Activated T-helper 9 cell treated with anti-CD3 and anti-CD28 coated beads, Interleukin-2, amount 50 U/mL, for 16 hours (primary cell): ENCODE results near the gene MYPOP.
A peak's percentile ranks its signal among the peaks of the same experiment; 100 is the strongest.

Experiments
- DNase-seq: peaks from one replicate; pipeline ENCODE4 v3.0.0-alpha.2; 2020; ENCODE audit warnings: low read depth

MYPOP gene

DNA sequence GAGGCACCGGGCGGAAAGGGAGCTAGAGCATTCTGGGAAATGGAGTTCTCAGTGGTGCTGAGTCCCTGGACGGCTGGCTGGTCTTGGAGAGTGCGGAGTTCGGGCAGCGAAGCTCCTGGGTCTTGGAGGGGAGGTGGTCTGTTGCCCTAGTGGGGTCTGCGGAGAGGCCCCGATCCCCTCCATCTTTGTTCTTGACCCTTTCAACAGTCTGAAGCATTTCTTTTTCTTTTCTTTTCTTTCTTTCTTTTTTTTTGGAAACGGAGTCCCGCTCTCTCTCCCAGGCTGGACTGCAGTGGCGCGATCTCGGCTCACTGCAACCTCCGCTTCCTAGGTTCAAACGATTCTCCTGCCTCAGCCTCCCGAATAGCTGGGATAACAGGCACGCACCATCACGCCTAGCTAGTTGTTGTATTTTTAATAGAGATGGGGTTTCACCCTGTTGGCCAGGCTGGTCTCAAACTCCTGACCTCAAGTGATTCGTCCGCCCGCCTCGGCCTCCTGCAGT lies 39.0 kb downstream of the MYPOP start:
- DNase-seq: no peak

- DNase-seq: peak; percentile 98
Observed at GRCh38 chr19:45862564-45863334, 39.7 kb downstream of the MYPOP start, which contains the start of gene SYMPK. Gene SYMPK, minus strand, starts transcription at chr19:45863147. Its CDS starts 8,652 bp downstream, at chr19:45854495.

GRCh38 chr19:45862271-45862563 lies 40.2 kb downstream of the MYPOP start:
- DNase-seq: no peak

DNA sequence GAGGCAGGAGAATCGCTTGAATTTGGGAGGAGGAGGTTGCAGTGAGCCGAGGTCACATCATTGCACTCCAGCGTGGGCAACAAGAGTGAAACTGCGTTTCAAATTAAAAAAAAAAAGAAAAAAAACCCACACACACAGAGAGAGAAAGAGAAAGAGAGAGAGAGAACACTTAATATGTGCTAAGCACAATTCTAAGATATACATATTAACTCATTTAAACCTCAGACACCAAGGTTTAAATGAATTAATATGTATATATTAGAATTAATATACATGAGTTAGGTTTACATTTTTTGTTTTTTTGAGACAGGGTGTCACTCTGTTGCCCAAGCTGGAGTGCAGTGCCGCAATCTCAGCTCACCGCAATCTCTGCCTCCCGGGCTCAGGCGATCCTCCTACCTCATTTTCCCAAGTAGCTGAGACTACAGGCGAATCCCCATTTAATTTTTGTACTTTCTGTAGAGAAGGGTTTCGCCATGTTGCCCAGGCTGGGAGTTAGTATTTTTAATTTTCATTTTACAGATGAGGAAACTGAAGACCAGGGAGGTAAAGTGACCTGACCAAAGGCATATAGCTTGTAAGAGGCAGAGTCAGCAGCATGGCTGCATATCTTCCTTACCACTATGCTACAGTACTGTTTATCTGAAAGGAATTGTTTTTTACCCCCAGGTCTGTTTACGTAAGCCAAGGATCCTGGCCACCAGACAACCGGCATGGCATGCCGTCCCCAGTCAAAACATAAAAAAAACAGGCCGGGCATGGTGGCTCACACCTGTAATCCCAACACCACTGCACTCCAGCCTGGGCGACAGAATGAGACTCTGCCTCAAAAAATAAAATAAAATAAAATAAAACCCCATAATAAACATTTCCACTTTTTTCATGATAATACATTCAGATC lies 41.8 kb downstream of the MYPOP start:
- no peak for DNase-seq

DNA sequence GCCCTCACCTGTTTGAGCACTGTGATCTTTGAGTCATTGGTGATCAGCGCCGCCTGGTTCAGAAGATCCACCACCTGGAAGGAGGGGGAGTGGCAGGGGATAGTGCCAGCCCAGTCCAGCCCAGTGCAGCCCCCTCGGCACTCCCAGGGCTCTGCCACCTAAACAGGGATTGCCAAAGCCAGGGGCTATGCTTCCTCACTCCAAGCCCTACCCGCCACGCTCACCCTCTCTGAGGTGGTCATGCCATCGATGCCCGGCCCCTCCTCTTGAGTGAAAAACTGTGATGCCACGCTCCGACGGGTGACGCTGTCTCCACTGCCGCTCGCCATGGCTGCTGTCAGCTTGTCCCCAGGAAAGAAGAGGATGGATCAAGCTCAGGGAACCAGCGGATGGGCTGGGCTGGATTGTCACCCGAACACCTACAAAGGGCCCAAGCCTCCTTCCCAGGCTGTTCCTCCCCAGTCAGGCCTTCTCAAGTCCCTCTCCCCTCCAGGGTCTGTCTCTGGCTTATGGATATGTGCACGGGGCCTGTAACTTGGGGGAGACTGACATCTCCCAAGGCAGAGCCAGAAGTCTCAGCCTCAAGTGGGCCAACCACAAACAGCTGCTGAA lies 48.1 kb downstream of the MYPOP start:
- no peak for DNase-seq

DNA sequence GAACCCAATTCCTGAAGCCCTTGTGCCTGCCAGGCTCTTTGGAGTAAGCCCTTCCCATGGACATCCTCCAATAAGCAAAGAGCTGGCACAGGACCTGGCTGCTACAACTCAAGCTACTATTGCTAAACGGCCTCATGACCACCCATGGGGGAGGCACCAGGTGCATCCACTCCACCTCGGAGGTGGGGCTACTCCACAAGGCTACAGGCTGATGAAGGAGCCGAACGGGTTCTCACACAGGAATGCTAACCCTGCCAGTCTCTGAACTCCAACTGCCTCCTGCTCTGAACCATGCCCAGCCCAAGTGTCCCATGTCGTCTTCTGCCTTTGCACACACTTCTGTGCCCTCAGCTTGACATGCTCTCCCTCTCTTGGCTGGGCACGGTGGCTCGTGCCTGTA lies 49.4 kb downstream of the MYPOP start:
- DNase-seq: no peak

GRCh38 chr19:45852145-45852750 lies 50.2 kb downstream of the MYPOP start:
- no peak for DNase-seq

DNA sequence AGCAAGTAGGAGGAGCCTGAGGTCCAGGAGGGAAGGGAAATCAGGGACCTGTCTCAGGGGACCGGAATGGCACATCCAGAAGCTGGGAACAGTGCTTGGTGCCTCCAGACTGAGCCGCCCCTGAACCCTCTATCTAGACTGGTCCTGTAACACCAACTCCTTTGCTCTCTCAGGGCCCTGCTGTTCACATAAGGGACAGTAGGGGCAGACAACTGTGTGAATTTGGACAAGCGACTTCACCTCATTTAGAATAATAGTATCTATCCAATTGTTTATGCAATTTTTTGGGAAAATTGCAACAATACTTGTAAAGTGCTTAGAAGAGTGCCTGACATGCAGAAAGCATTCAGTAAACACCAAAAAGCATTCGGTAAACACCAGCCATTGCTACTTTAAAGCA lies 53.5 kb downstream of the MYPOP start:
- no peak for DNase-seq

DNA sequence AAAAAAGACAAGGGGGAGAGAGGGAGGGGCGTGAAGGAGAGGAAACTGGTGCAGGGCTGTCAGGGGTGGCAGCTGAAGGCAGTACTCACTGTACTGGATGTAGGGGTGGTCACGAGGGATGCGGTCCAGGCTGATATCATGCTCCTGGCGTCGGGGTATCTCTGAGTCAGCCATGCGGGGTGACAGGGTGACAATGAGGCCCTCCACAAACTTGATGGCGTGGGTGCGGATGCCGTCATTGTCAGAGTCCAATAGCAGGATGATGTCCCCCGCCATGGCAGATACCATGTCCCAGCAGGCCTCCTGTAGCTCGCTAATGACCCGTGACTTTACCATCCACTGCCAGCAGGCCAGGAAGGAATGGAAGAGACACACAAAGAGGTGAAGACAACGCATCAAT lies 54.8 kb downstream of the MYPOP start:
- no peak for DNase-seq

DNA sequence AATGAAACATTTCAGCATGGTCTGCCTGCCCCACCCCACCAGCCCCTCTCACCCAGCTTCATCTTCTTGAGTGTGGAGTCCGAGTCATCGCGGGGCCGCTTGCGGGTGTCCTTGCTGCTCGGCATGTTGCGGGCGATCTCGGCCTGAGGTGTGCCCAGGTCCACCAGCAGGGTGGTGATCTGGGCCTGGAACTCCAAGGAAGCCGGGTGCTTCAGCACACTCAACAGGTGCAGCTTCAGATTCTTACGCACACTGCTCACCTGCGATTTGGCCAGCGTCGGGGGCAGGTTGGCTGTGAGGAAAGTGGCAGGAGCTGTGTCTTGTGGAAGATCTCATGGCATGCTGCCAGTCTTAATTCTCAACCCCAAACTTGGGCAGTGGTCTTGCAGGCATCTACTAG lies 60.2 kb downstream of the MYPOP start:
- DNase-seq: no peak
